Activated naive CD4-positive, alpha-beta T cell treated with anti-CD3 and anti-CD28 coated beads, Interleukin-2, amount 10 ng/mL, durations not matched to agents 7 days and 5 days (primary cell): Measurements from ENCODE around the gene PASD1.

ENCODE experiments used
- CTCF ChIA-PET: fragments of 350-600 bp; sonication (Branson Sonifier 250); formaldehyde crosslinking; loops from one replicate; lab custom pipeline; 2021; ENCODE audit warnings: antibody characterized with exemption; lab: Charles Lee
- DNase-seq: peaks from one replicate; pipeline ENCODE4 v3.0.0-alpha.2; 2020
- H3K27ac Mint-ChIP-seq: one replicate; pipeline ENCODE4 v1.8.0; 2021; ENCODE audit warnings: mild to moderate bottlenecking, moderate library complexity, mixed read lengths
- H3K27me3 Mint-ChIP-seq: one replicate; pipeline ENCODE4 v1.8.0; 2021; ENCODE audit warnings: mild to moderate bottlenecking, mixed read lengths
- H3K36me3 Mint-ChIP-seq: one replicate; pipeline ENCODE4 v1.8.0; 2021; ENCODE audit warnings: mixed read lengths
- H3K4me1 Mint-ChIP-seq: one replicate; pipeline ENCODE4 v1.8.0; 2021; ENCODE audit warnings: mixed read lengths
- H3K4me3 Mint-ChIP-seq: one replicate; pipeline ENCODE4 v1.8.0; 2021; ENCODE audit warnings: mild to moderate bottlenecking, moderate library complexity, mixed read lengths
- H3K9me3 Mint-ChIP-seq: one replicate; pipeline ENCODE4 v1.8.0; 2021; ENCODE audit warnings: mixed read lengths

The PASD1 gene

DNA sequence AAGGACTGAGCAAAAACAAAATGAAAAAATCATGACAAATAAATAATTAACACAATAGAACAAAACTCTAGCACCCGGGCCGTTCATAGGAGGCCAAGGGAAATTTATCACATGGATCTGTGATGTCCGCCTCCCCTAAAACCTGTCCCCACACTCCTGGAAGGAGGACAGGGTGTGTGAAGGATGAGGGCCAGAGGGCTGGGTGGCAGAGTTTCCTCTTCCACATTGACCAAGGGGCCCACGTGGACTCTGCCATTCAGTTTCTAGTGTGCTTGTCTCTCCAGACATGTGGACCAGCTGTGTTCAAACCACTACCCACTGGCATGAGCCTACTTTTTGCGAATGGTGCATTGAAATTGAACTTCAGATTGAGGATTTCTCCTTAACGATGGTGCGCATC, 138.1 kb downstream of the PASD1 start:
- no peak for DNase-seq
- Mint-ChIP-seq H3K27me3 (no peaks in the 10 kb centered on the region), H3K27ac (no peak overlapping the region), H3K9me3 (no peaks in the 10 kb centered on the region), H3K4me1 (no peaks in the 10 kb centered on the region), H3K36me3 (no peaks in the 10 kb centered on the region), H3K4me3 (no peak overlapping the region)
- CTCF ChIA-PET = no interaction called here

DNA sequence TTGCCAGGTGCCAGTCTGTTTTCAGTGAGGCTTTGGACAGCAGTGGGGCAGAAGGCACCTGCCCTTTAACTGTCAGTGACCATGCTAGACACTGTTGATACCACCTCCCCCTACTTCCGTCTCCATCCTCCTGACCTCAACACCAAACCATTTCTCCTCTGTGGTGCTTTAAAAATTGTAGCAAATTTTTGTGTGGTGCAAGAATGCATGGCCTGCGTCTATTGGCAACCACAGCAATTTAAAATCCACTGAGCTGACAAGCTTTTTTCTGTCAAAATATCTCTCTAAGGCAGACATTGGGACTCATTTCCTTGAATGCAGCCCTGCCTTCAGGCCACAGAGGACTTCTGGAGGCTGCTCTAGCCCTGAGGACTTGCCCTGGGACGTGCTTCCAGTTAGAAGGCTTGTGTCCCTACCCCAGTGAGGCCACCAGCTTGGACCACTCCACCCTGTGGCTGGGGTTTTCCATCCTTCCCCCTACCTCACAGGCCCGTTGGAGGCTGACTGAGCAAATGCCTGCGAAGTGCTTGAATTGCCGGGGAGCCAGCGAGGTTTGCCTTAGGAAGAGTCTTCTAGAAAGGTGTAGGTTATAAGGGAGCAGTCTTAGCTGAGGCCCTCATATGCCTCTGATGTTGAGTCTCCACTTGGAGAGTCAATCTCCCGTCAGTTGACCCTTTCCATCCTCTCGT, 138.7 kb downstream of the PASD1 start:
- no peak for DNase-seq
- Mint-ChIP-seq H3K27ac (no peak overlapping the region), H3K36me3 (no peaks in the 10 kb centered on the region), H3K4me1 (no peaks in the 10 kb centered on the region), H3K9me3 (no peaks in the 10 kb centered on the region), H3K4me3 (no peak overlapping the region), H3K27me3 (no peaks in the 10 kb centered on the region)
- CTCF ChIA-PET = no interaction called here

DNA sequence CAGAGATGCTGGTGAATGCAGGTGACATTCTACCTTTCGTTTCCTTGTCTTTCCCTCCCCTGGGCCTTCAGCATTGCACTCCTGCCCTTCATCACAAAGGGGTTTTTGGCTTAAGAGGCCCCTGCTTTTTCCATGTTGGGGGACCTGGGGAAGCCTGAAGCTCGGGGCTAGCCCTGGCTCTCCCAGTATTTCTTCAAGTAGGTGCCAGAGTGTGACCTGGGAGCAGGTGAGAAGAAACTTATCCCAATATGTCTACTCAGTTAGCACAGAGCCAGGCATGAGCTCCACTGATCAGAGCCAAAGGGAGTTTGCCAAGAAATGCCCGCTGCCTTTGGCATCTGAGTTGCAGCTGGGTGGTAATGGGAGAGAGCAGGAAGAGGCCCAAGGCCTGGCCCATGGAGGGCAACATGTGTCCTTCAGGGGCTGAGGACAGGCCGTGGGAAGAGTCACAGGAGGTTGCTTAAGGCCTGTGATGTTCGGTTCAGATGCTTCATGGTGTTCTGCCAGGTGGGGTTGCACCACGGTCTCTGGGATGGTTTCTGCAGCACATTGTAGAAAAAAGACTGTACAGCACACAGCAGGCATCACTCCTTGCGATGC, 139.4 kb downstream of the PASD1 start:
- H3K27me3 Mint-ChIP-seq = no peaks in the 10 kb centered on the region
- no peak overlapping the region for H3K4me3 Mint-ChIP-seq
- H3K36me3 Mint-ChIP-seq = no peaks in the 10 kb centered on the region
- DNase-seq = no peak
- no peaks in the 10 kb centered on the region for H3K4me1 Mint-ChIP-seq
- CTCF ChIA-PET = no interaction called here
- H3K9me3 Mint-ChIP-seq = no peaks in the 10 kb centered on the region
- H3K27ac Mint-ChIP-seq = no peak overlapping the region

DNA sequence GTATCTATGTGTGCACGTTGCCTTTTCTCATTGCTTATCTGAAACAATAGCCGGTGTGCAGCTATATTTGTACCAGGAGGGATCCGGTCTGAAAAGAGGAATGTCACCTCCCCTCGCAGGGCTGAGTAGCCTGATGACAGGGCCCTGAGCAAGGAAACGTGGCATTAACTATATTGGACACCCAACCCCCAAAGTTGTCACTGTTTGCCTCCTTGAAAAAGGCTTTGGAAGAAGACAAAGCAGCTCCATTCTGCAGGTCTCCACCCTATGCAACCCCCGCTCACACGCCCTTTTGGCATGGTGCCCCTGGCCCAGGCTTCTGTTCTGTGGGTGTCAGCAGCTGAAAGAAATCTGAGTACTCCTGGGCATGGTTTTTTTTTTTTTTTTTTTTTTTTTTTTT, 140.0 kb downstream of the PASD1 start:
- no peaks in the 10 kb centered on the region for H3K36me3 Mint-ChIP-seq
- no peaks in the 10 kb centered on the region for H3K4me1 Mint-ChIP-seq
- no peaks in the 10 kb centered on the region for H3K27me3 Mint-ChIP-seq
- CTCF ChIA-PET = no interaction called here
- no peak for DNase-seq
- no peaks in the 10 kb centered on the region for H3K9me3 Mint-ChIP-seq
- no peak overlapping the region for H3K27ac Mint-ChIP-seq
- H3K4me3 Mint-ChIP-seq = no peak overlapping the region

DNA sequence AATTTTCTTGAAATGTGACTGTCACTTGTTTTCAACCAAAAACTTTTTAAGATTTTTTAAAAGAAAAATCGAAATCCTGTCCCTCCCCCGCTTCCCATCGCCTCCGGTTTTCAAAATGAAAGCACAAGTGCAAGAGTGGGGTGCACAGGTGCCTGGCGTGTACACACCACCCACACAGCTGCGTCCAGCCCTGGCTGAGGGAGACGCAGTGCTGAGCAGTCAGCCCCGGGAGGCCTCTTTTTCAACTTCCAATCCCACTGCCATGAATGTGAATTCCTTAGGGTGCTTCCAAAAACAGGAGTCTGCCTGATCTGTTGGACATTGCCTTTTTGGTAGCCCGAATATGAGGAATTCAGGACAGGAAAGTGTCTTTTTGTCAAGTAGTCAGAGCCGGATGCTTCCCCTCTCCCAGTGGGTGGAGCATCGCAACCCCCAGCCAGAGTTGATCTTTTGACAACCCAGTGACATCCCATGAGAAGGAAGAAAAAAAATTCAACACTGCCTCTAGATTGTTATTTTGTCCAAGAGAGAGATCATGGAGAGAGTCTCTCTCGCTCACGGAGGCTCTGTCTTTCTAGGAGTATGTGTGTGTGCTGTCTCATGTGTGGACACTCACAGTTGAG, 140.7 kb downstream of the PASD1 start:
- no peak for DNase-seq
- Mint-ChIP-seq H3K4me1 (no peaks in the 10 kb centered on the region), H3K27ac (peak overlapping the region; percentile 24), H3K4me3 (no peak overlapping the region), H3K9me3 (no peaks in the 10 kb centered on the region), H3K36me3 (no peaks in the 10 kb centered on the region), H3K27me3 (no peaks in the 10 kb centered on the region)
- CTCF ChIA-PET = no interaction called here

DNA sequence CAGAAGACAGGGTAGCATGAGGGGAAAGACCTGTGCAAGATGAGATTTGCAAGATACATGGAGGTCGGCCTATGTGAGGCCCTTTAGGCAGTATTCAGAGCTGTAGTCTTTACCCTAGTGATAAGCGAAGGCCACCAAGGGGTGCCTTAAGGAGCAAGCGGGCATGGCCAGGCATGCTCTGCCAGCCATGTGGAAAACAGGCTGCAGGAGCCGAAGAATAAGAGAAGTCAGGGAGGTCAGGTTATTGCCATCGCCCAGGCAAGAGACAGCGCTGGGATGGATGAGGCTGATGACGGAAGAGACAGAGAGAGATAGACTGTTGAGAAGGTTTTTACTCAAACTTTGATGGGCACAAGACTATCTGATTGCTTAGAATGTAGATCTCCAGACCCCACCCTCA, 145.3 kb downstream of the PASD1 start:
- H3K4me1 Mint-ChIP-seq = no peaks in the 10 kb centered on the region
- H3K27me3 Mint-ChIP-seq = peaks cover 5% of the 10 kb centered on the region
- no peaks in the 10 kb centered on the region for H3K9me3 Mint-ChIP-seq
- CTCF ChIA-PET = no interaction called here
- H3K36me3 Mint-ChIP-seq = no peaks in the 10 kb centered on the region
- H3K27ac Mint-ChIP-seq = no peak overlapping the region
- no peak for DNase-seq
- no peak overlapping the region for H3K4me3 Mint-ChIP-seq

DNA sequence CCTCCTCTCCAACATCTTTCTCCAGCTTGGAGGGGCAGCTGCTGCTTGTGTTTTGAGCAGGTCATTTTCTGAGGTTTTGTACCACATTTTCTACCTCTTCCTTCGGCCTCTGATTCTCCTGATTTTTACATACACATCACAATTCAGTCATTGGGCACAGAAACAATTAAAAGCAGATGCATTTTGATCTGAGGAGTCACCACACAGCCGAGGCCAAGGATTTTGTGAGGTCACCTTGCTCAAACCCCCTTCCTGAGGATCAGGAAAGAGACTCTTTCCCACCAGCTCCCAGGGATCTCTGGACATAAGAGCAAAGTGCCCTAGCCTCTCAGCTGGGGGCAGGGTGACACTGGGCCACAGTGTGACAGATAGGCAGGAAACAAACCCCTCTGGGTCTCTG, 147.0 kb downstream of the PASD1 start:
- Mint-ChIP-seq H3K4me1 (no peaks in the 10 kb centered on the region), H3K36me3 (no peaks in the 10 kb centered on the region), H3K27ac (no peak overlapping the region), H3K9me3 (no peaks in the 10 kb centered on the region), H3K27me3 (peaks cover 5% of the 10 kb centered on the region), H3K4me3 (no peak overlapping the region)
- CTCF ChIA-PET = no interaction called here
- DNase-seq = no peak

DNA sequence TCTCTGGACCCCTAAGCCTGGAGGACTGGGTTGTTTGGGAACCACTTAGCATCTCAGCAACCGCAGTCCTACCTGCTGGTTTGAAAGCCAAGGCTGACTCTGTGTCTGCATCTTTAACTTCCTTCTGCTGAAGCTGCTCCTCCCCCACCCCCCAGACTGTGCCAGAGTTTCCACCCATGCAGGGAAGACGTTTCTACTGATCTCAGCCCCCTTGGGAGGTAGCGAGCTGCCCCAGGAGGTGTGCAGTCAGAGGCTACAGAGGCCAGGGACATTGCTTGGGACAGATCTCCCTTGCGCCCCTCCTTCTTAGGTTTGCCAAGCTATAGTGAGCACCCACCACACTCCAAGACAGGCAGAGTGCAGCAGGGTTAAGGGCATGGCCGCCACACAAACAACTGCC, 147.7 kb downstream of the PASD1 start:
- no peak overlapping the region for H3K4me3 Mint-ChIP-seq
- no peaks in the 10 kb centered on the region for H3K4me1 Mint-ChIP-seq
- no peaks in the 10 kb centered on the region for H3K9me3 Mint-ChIP-seq
- H3K27me3 Mint-ChIP-seq = peaks cover 5% of the 10 kb centered on the region
- H3K36me3 Mint-ChIP-seq = no peaks in the 10 kb centered on the region
- no peak for DNase-seq
- H3K27ac Mint-ChIP-seq = no peak overlapping the region
- CTCF ChIA-PET = no interaction called here

DNA sequence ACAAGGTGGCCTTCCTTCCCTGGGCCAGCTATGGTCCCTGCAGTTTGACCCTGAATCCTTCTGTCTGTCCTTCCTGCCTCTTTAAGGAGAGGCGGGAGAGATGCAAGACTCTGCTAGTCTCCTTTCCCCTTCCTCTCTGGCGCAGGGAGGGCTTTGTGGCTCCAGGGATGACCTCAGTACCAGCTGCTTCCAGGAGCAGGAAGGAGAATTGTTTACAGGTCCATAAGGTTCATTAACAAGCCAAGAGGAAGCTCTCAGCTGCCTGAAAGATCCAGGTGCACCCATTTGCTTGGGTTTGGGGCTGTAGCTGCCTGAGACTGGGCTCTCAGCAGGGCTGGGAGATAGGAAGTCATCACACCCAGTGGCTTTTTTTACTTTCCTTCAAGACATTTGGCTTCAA, 148.3 kb downstream of the PASD1 start:
- no peaks in the 10 kb centered on the region for H3K4me1 Mint-ChIP-seq
- no peak for DNase-seq
- no peaks in the 10 kb centered on the region for H3K9me3 Mint-ChIP-seq
- no peak overlapping the region for H3K27ac Mint-ChIP-seq
- CTCF ChIA-PET = no interaction called here
- no peaks in the 10 kb centered on the region for H3K36me3 Mint-ChIP-seq
- H3K4me3 Mint-ChIP-seq = no peak overlapping the region
- peaks cover 5% of the 10 kb centered on the region for H3K27me3 Mint-ChIP-seq

DNA sequence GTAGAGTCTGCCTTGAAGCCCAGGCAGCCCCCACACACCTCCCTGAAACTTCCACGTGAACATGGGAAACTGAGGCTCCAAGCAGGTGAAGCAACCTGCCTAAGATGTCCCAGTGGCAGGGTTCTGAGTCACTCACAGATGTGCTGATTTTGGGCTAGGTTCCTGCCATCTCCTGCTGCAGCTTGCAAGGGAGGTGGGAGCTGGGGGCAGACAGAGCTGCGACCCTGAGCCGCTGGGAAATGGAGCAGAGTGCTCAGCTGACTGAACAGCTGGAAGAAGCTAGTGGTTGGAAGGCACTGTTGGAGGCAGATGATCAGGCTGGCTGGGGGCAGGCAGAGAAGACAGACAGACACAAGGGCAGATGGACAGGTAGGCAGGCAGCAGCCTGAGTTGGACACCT, 148.8 kb downstream of the PASD1 start:
- Mint-ChIP-seq H3K4me1 (no peaks in the 10 kb centered on the region), H3K9me3 (no peaks in the 10 kb centered on the region), H3K27ac (no peak overlapping the region), H3K4me3 (no peak overlapping the region), H3K36me3 (no peaks in the 10 kb centered on the region), H3K27me3 (peaks cover 5% of the 10 kb centered on the region)
- DNase-seq = no peak
- CTCF ChIA-PET = no interaction called here

DNA sequence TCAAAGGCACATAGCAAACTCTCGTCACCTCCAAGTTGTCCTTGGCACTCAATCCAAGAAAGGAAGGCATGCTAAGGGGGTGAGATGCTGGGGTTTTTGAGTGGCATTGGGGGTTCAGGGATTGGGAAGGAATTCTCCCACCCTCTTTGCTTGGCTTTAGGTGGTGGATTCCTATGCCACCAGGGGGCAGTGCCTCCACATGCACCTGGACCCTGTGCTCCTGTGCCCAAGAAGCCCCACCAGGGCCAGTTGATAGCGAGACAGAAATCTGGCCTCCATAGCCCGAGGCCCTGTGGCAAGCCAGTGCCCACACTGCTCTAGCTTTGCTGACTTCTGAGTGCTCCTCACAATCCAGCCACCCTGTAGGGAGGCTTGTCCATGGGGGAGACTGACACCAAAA, 150.4 kb downstream of the PASD1 start:
- H3K4me1 Mint-ChIP-seq = no peaks in the 10 kb centered on the region
- CTCF ChIA-PET = interaction anchor here (1.5 kb wide), 1 partner anchor 12 kb away, joined by 3 read pairs; no protein-coding TSS in a partner anchor
- H3K36me3 Mint-ChIP-seq = no peaks in the 10 kb centered on the region
- H3K9me3 Mint-ChIP-seq = no peaks in the 10 kb centered on the region
- no peak overlapping the region for H3K4me3 Mint-ChIP-seq
- DNase-seq = peak; percentile 30
- no peak overlapping the region for H3K27ac Mint-ChIP-seq
- peaks cover 9% of the 10 kb centered on the region for H3K27me3 Mint-ChIP-seq

DNA sequence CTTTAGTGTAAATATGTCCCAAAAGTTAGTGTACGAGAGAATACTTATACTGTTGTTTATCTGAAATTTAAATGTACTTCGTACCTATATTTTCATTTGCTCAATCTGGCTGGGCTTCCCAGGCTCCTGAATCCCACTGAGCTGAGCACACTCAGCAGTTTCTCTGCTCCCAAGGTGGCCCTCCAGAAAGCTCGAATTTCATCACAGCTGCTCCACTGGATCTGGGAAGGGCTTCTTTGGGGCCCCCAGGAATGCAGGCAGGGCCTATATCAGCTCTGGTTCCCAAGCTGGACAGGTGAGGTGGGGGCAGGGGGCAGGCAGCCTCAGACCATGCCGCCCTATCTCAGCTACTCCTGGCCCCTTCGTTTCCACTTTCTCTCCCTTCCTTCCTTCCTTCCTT, 150.9 kb downstream of the PASD1 start:
- Mint-ChIP-seq H3K36me3 (no peaks in the 10 kb centered on the region), H3K27me3 (peaks cover 9% of the 10 kb centered on the region), H3K4me3 (no peak overlapping the region), H3K9me3 (no peaks in the 10 kb centered on the region), H3K27ac (no peak overlapping the region), H3K4me1 (no peaks in the 10 kb centered on the region)
- CTCF ChIA-PET = no interaction called here
- no peak for DNase-seq

DNA sequence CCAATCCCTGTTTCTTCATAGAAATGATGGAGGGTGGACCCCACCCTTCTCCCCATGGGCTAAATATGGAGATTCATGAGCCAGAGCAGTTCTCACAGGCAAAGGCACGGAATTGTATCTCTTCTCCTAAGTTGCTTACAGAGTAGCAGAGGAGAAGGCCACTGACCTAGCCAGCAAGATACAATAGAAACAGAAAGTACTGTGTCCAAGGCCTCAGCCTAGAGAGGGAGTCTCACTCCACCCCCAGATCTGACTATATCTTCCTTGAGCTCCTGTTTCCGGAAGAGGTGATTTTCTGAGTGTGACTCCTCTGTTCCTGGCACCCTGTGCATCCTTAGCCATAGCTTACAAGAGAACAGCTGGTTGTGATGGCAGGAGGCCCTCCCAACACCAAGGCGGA, 152.3 kb downstream of the PASD1 start, which contains the start of gene FATE1:
TSS of gene FATE1 (plus strand) at position 284 of the 400 bp plus-strand sequence. CDS start at position 369, 85 bp downstream.
- no peak for DNase-seq
- Mint-ChIP-seq H3K27ac (no peak within 1 kb of the TSS), H3K9me3 (no peaks in the 10 kb centered on the region), H3K4me1 (no peaks in the 10 kb centered on the region), H3K27me3 (peaks cover 9% of the 10 kb centered on the region), H3K36me3 (no peaks in the 10 kb centered on the region), H3K4me3 (no peak within 1 kb of the TSS)
- CTCF ChIA-PET = no interaction called here

DNA sequence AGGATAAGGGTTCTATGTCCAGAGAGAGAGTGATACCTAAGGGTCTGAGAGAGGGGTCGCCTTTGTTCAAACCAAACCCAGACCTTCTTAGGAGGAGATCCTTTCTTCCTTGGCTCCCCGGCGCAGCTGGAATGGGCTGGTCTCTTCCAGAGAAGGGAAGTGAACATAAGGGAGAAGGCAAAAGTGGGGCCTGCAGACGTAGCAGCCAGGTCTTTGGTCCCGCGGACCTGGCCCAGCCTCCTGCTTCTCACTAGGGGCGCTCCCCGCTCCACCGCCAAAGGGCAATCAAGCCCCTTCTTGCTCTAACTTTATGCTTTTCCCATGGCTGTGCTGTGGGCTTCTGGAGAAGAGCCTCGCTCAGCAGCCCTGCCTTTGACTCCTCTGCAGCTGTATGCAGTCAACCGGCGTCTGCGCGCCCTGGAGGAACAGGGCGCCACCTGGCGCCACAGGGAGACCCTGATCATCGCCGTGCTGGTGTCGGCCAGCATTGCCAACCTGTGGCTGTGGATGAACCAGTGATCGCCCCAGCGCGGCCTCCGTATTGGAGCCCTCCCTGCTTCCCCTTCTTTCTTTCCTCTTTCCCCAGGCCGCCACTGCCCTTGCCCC, 158.9 kb downstream of the PASD1 start:
- peaks cover 4% of the 10 kb centered on the region for H3K27me3 Mint-ChIP-seq
- CTCF ChIA-PET = no interaction called here
- no peak overlapping the region for H3K4me3 Mint-ChIP-seq
- H3K9me3 Mint-ChIP-seq = no peaks in the 10 kb centered on the region
- no peak for DNase-seq
- H3K27ac Mint-ChIP-seq = no peak overlapping the region
- H3K36me3 Mint-ChIP-seq = no peaks in the 10 kb centered on the region
- H3K4me1 Mint-ChIP-seq = no peaks in the 10 kb centered on the region
